ENCODE measurements around the gene CABP1.
A peak's percentile ranks its signal among the peaks of the same experiment; 100 is the strongest.

The CABP1 gene

GRCh38 chr12:120631097-120631496, 9.3 kb upstream of the CABP1 start:
- no peak for DNase-seq

GRCh38 chr12:120640861-120641833, 721 bp downstream of the CABP1 start:
- peak in 4 of 5 donors; percentile 19 to 40 (median 37) for DNase-seq

- DNase-seq = no peak
Measured at GRCh38 chr12:120642121-120642520, 1.7 kb downstream of the CABP1 start.

- no peak for DNase-seq
Measured at GRCh38 chr12:120642826-120643225, 2.4 kb downstream of the CABP1 start.

DNA sequence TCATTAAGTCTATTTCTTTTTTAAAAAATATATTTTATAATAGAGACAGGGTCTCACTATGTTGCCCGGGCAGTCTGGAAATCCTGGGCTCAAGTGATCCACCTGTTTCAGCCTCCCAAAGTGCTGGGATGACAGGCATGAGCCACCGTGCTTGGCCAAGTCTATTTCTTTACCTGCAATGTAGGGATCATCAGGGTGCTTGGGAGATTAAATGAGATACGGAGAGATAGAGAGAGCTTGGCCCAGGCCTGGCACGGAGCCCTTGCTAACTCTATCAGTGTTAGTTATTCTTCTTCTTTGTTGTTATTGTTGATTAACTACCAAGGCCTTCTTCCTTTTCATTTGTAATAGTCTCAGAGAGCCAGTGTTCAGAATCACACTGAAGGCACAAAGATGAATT, 3.1 kb downstream of the CABP1 start:
- no peak for DNase-seq

- no peak for DNase-seq
Measured at GRCh38 chr12:120646044-120646443, 5.6 kb downstream of the CABP1 start.

- no peak for DNase-seq
Measured at GRCh38 chr12:120647375-120647755, 6.9 kb downstream of the CABP1 start.

- DNase-seq = no peak
Measured at GRCh38 chr12:120649442-120650232, 9.2 kb downstream of the CABP1 start.

GRCh38 chr12:120650233-120650690, 9.8 kb downstream of the CABP1 start:
- no peak for DNase-seq

DNA sequence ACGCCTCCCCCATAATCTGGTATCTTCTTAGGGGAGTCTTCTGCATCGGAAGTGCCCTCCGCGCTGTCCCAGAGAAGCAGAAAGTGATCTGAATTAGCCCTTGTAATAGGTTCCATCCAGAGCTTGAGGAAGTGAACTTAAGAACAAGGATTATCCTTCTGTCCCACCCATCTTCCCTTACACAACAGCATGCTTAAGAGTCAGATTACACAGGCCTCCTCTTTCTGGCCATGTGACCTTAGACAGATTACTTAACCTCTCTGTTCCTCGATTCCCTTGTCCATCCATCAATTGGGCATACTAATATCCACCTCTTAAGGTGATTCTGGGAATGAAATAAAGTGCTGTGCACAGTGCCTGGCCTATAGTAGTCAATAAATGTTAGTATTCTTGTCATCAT, 11.4 kb downstream of the CABP1 start:
- DNase-seq = no peak

DNA sequence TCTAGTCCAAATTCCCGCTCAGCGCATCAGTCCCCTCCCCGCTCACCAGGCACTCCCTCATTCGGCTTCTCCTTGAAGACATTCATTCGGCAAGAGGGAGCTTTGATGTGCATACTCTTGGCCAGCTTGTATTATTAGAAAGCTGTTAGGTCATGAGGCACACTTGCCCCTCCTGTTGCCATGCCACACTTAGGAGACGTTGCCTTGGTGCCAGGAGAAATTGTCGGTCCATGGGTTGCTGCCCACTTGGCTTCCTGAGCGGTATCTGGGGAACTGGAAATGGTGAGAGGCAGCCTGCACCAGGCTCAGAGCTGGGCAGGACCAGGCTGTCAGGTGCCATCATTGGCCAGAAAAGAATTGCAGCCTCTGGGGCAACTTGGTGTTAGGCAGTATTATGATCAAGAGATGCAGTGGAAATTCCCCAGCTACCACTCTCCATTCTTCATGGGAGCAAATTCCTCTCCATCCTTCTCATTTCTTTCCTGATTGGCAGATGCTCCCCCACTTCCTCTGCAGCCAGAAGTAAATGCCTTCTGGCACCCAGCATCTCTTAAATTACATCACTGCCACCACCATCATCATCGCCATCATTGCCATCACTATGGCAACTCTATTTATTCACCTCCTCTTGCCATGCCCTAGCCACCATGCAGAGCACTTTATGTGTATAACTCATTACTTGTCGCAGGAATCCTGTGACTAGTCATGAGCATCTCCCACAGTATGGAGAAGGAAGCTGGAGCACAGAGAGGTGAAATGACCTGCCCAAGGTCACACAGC, 12.4 kb downstream of the CABP1 start:
- no peak for DNase-seq

DNA sequence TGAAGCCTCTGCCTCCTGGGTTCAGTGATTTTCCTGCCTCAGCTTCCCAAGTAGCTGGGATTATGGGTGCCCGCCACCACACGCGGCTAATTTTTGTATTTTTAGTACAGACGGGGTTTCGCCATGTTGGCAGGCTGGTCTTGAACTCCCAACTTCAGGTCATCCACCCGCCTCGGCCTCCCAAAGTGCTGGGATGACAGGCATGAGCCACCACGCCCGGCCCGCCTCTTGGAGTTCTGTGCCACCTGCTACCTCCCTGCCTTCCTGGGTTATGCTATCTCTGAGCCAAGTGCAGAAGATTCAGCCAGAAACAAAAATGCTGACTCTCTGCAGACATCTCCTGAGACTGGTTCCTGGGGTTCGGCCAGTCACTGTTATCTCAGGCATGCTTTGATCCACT, 13.2 kb downstream of the CABP1 start:
- DNase-seq = no peak

GRCh38 chr12:120654656-120655055, 14.2 kb downstream of the CABP1 start:
- DNase-seq = no peak

GRCh38 chr12:120656008-120656407, 15.6 kb downstream of the CABP1 start:
- DNase-seq = no peak

DNA sequence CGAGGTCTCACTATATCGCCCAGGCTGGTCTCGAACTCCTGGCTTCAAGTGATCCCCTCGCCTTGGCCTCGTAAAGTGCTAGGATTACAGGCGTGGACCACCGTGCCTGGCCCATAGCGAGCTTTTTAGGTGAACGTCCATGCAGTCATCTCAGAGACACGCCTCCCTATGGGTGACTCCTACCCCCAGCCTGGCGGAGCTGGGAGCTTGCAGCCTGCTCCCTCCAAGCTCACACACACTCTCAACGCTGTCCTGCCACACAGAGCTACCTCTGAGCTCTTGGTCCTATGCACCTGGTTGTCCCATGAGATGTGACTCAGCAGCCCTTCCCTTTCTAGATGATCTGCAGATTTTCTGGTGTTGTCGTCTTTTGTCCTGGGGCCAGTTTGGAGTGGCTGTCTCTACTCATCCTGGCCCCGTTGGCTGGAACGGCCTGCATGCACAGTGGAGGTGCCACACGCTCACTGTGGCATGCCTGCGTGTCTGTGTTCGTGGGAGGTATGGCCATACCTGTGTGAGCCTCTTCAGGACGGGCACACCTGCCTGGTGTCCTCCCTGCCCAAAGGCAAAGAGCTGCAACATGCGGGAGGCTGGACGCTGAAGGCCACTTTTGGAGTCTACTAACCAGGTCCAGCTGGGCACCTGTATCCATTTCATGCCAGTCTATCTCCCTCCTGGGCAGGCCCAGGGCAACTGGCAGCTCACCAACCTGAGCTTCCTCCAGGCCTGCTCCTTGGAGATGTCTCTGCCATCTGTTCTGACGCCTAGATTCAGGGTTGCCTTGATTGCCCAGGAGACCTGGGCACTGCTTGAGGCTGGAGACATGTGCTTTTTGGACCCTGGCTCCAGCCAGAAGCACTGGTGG, 18.1 kb downstream of the CABP1 start:
- no peak for DNase-seq

- DNase-seq = no peak
Measured at GRCh38 chr12:120659151-120659525, 18.7 kb downstream of the CABP1 start.

- DNase-seq = no peak
Measured at GRCh38 chr12:120661432-120661831, 21.0 kb downstream of the CABP1 start.

DNA sequence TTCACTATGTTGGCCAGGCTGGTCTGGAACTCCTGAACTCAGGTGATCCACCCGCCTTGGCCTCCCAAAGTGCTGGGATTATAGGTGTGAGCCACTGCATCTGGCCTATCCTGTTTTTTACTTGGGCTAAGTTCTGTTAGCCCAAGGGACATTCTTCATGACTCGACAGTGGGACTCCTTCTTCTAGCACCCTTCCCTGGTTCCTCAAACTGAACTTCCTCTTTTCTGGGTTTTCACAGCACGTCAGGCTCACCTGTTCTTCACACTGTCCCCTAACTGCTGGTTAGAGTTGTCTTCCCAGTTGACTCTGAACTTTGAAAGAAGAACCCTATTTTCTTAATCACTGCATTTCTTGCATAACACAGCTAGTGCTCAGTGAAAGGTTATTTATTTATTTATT, 22.5 kb downstream of the CABP1 start:
- no peak for DNase-seq

- DNase-seq = no peak
Measured at GRCh38 chr12:120663741-120664140, 23.3 kb downstream of the CABP1 start.

GRCh38 chr12:120666571-120667390, 26.4 kb downstream of the CABP1 start:
- DNase-seq = no peak
